ENCODE results near the gene CCDC183. TPM values are rescaled to one million over a fixed set of nuclear protein-coding genes. Genes with fewer than 3 reads are reported as not detected.

The CCDC183 gene
- total and polyA plus RNA-seq, 2 of the 4 experiments (the other 2 are of a cell fraction), result under 0.01 to 0.29 TPM

- no peaks in the 10 kb centered on the region for H3K9me1 ChIP-seq (ENCODE audit: insufficient read depth, low read length)
- ATAC-seq (ENCODE audit: low read depth), result no peak
- peak overlapping the region; percentile 99 for H2AK5ac ChIP-seq (ENCODE audit: low read depth, low read length)
- peak overlapping the region; percentile 78 to 90; a peak in 3 of 4 replicates for H4K8ac ChIP-seq (ENCODE audit: low read depth in 2 of 2, low read length in 2 of 2)
- H4K20me1 ChIP-seq (ENCODE audit: insufficient read depth, low read length), result peaks cover 20% of the 10 kb centered on the region
- H3K27me3 ChIP-seq (ENCODE audit: control insufficient read depth, insufficient read depth, low read length), result peaks cover 18% of the 10 kb centered on the region
- CTCF ChIA-PET, result no interaction called here
- peak overlapping the region; percentile 41; the same call in 1 of the 2 replicates for H4K91ac ChIP-seq (ENCODE audit: insufficient read depth, low read depth, low read length)
- in situ Hi-C loops (cut with MboI; ENCODE audit: low sequenced_read_pairs) (no loop called here), intact Hi-C loops (cut with micrococcal nuclease) (loop anchor here (2.0 kb wide), 1 partner anchor 95 kb away; the partner anchor contains the start of genes C8G and FBXW5), dilution Hi-C loops (cut with HindIII; ENCODE audit: low sequenced_read_pairs, unreplicated experiment) (no loop called here)
- POLR2A ChIA-PET (ENCODE audit: unreplicated experiment), result no interaction called here
- H3K4me3 ChIP-seq (ENCODE audit: insufficient read depth, low read depth, low read length), result peak overlapping the region; percentile 76
- H2BK20ac ChIP-seq (ENCODE audit: low read depth, low read length), result no peak overlapping the region
- no peak for TF ChIP-seq RAD21 (IDR thresholded peaks at IDR 0.05; ENCODE audit: low read length)
- peak; percentile 50; the same call in 1 of the 2 replicates for TF ChIP-seq MXI1 (IDR thresholded peaks at IDR 0.05; ENCODE audit: borderline replicate concordance, low read depth, low read length)
- no peak for TF ChIP-seq USF2 (IDR thresholded peaks at IDR 0.05; ENCODE audit: low read depth, low read length)
- H3K14ac ChIP-seq (replicated peaks; ENCODE audit: low read depth, low read length), result peak overlapping the region; percentile 95
- no peak overlapping the region for H2BK120ac ChIP-seq (ENCODE audit: low read depth, low read length)
- peaks cover 14% of the 10 kb centered on the region; the same call in 1 of the 2 replicates for H3K36me3 ChIP-seq (ENCODE audit: control insufficient read depth, insufficient read depth, low read length)
- peak overlapping the region; percentile 89 for H3K23ac ChIP-seq (ENCODE audit: low read depth, low read length)
- peak overlapping the region; percentile 89 for H2AFZ ChIP-seq (replicated peaks; ENCODE audit: low read length, poor library complexity)
- H3K9me3 ChIP-seq (ENCODE audit: control insufficient read depth, insufficient read depth, low read length), result peaks cover 6% of the 10 kb centered on the region; the same call in 1 of the 2 replicates
- peak overlapping the region; percentile 78 for H2BK5ac ChIP-seq (ENCODE audit: low read depth, low read length, poor library complexity, severe bottlenecking)
- H3K4me2 ChIP-seq (ENCODE audit: low read depth, low read length), result peak overlapping the region; percentile 90
- peak overlapping the region; percentile 100 for H2AK9ac ChIP-seq (replicated peaks; ENCODE audit: low read depth, low read length, poor library complexity)
- peak overlapping the region; percentile 90 for H3K9ac ChIP-seq (ENCODE audit: low read depth, low read length)
- 51% methylated on average over 20 of the region's 43 CpGs; no CpG with 5 or more reads in 1 of the 2 experiments for WGBS, 2 experiments (ENCODE audit: extremely low coverage in 2 of 2, insufficient read length in 1 of 2)
- H3K4ac ChIP-seq (ENCODE audit: low read depth, low read length), result peak overlapping the region; percentile 93
- H3K79me1 ChIP-seq (ENCODE audit: low read depth in 1 of 2, low read length in 2 of 2), result peaks cover 9 to 21% of the 10 kb centered on the region in 2 experiments; a peak in 2 of 4 replicates
- BruUV-seq (replicated peaks), result TSS peak; percentile 44
- peak overlapping the region; percentile 81 for H3K27ac ChIP-seq (ENCODE audit: insufficient read depth, low read length)
- DNase-seq, result no peak
- H3K56ac ChIP-seq (ENCODE audit: extremely low read depth, insufficient read depth, low read length), result peak overlapping the region; percentile 64; the same call in 1 of the 2 replicates
- H2BK15ac ChIP-seq (ENCODE audit: low read depth, low read length), result no peak overlapping the region
- no peak overlapping the region for H4K5ac ChIP-seq (ENCODE audit: low read depth, low read length)
- no peak overlapping the region for H3K18ac ChIP-seq (ENCODE audit: low read depth, low read length)
- peaks cover 9% of the 10 kb centered on the region for H3K4me1 ChIP-seq (ENCODE audit: control insufficient read depth, insufficient read depth, low read length)
Measured at GRCh38 chr9:136849960-136850865, 54.1 kb downstream of the CCDC183 start.
